ENCODE data around the gene CNN3. TPM values are rescaled to one million over a fixed set of nuclear protein-coding genes. Genes with fewer than 3 reads are reported as not detected.

CNN3 gene
- total RNA-seq, 1 experiment from 2014 or later, result 183 TPM

GRCh38 chr1:94951046-94951445 is 24.1 kb upstream of the CNN3 start (continued):
- TF ChIP-seq, protein P1, sequence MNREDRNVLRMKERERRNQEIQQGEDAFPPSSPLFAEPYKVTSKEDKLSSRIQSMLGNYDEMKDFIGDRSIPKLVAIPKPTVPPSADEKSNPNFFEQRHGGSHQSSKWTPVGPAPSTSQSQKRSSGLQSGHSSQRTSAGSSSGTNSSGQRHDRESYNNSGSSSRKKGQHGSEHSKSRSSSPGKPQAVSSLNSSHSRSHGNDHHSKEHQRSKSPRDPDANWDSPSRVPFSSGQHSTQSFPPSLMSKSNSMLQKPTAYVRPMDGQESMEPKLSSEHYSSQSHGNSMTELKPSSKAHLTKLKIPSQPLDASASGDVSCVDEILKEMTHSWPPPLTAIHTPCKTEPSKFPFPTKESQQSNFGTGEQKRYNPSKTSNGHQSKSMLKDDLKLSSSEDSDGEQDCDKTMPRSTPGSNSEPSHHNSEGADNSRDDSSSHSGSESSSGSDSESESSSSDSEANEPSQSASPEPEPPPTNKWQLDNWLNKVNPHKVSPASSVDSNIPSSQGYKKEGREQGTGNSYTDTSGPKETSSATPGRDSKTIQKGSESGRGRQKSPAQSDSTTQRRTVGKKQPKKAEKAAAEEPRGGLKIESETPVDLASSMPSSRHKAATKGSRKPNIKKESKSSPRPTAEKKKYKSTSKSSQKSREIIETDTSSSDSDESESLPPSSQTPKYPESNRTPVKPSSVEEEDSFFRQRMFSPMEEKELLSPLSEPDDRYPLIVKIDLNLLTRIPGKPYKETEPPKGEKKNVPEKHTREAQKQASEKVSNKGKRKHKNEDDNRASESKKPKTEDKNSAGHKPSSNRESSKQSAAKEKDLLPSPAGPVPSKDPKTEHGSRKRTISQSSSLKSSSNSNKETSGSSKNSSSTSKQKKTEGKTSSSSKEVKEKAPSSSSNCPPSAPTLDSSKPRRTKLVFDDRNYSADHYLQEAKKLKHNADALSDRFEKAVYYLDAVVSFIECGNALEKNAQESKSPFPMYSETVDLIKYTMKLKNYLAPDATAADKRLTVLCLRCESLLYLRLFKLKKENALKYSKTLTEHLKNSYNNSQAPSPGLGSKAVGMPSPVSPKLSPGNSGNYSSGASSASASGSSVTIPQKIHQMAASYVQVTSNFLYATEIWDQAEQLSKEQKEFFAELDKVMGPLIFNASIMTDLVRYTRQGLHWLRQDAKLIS (CRISPR knock-in tag; IDR thresholded peaks at IDR 0.05; ENCODE audit: borderline replicate concordance), result no peak
- TF ChIP-seq FOXK1 (CRISPR knock-in tag; IDR thresholded peaks at IDR 0.05) (no peak), ZNF416 (CRISPR knock-in tag; IDR thresholded peaks at IDR 0.05) (no peak)

GRCh38 chr1:94949681-94950661 is 23.1 kb upstream of the CNN3 start:
- Mint-ChIP-seq H3K27me3 (ENCODE audit: low read depth) (no peaks in the 10 kb centered on the region), H3K9me3 (peaks cover 6% of the 10 kb centered on the region), H3K4me3 (no peak overlapping the region), H3K4me1 (peaks cover 15% of the 10 kb centered on the region), H3K27ac (no peak overlapping the region), H3K36me3 (peaks cover 6% of the 10 kb centered on the region)
- no peak for ATAC-seq
- DNase-seq (ENCODE audit: low spot score), result no peak
- TF ChIP-seq, protein P2, sequence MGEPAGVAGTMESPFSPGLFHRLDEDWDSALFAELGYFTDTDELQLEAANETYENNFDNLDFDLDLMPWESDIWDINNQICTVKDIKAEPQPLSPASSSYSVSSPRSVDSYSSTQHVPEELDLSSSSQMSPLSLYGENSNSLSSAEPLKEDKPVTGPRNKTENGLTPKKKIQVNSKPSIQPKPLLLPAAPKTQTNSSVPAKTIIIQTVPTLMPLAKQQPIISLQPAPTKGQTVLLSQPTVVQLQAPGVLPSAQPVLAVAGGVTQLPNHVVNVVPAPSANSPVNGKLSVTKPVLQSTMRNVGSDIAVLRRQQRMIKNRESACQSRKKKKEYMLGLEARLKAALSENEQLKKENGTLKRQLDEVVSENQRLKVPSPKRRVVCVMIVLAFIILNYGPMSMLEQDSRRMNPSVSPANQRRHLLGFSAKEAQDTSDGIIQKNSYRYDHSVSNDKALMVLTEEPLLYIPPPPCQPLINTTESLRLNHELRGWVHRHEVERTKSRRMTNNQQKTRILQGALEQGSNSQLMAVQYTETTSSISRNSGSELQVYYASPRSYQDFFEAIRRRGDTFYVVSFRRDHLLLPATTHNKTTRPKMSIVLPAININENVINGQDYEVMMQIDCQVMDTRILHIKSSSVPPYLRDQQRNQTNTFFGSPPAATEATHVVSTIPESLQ (CRISPR knock-in tag; IDR thresholded peaks at IDR 0.05), result no peak
- TF ChIP-seq JAZF1 (CRISPR knock-in tag; IDR thresholded peaks at IDR 0.05), result no peak
- no peak for TF ChIP-seq TEAD1 (CRISPR knock-in tag; IDR thresholded peaks at IDR 0.05)
- no peak for TF ChIP-seq ETV6 (CRISPR knock-in tag; IDR thresholded peaks at IDR 0.05)
- no peak for TF ChIP-seq PRRX2 (CRISPR knock-in tag; IDR thresholded peaks at IDR 0.05)
- TF ChIP-seq NR2C2 (CRISPR knock-in tag; IDR thresholded peaks at IDR 0.05), result no peak
- TF ChIP-seq IRF2 (CRISPR knock-in tag; IDR thresholded peaks at IDR 0.05; ENCODE audit: borderline replicate concordance, low read depth), result no peak
- TF ChIP-seq TP53 (CRISPR knock-in tag; IDR thresholded peaks at IDR 0.05), result no peak
- TF ChIP-seq FOXP1 (CRISPR knock-in tag; IDR thresholded peaks at IDR 0.05; ENCODE audit: borderline replicate concordance), result no peak
- no peak for TF ChIP-seq NFATC4 (CRISPR knock-in tag; IDR thresholded peaks at IDR 0.05)
- TF ChIP-seq ZNF138 (CRISPR knock-in tag; conservative IDR thresholded peaks at IDR 0.05), result no peak
- no peak for TF ChIP-seq SOX15 (CRISPR knock-in tag; IDR thresholded peaks at IDR 0.05)
- TF ChIP-seq ZNF512 (CRISPR knock-in tag; IDR thresholded peaks at IDR 0.05; ENCODE audit: borderline replicate concordance), result no peak
- ChIA-PET POLR2A (no interaction called here), CTCF (no interaction called here)

DNA sequence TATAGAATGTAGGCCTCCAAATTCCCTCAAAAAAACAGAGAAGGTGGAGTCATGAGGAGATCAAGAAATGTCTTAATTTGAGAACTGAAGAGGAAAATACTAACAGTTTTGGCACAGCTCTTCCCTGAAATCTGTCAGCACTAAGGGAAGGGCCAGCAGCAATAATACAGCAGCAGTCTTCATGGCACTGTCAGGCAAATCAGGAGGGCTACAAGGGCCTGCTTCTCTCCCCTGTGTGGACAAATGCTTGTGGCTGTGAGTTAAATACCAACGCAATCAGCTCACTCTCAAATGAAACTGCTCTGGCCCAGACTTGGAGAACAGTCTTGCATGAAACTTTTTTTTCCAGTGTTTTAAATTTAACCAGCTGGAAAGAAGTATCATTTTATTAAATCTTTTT is 20.5 kb upstream of the CNN3 start:
- no peaks in the 10 kb centered on the region for H3K4me1 Mint-ChIP-seq
- DNase-seq (ENCODE audit: low spot score) (no peak), ATAC-seq (no peak)
- ChIA-PET CTCF (interaction anchor here (1.4 kb wide), 1 partner anchor 96 kb away, joined by 4 read pairs; no protein-coding TSS in a partner anchor), POLR2A (no interaction called here)
- peaks cover under 1% of the 10 kb centered on the region for H3K9me3 Mint-ChIP-seq
- no peak overlapping the region for H3K4me3 Mint-ChIP-seq
- no peaks in the 10 kb centered on the region for H3K27me3 Mint-ChIP-seq (ENCODE audit: low read depth)
- H3K36me3 Mint-ChIP-seq, result peaks cover 2% of the 10 kb centered on the region; the same call in 1 of the 2 replicates
- no peak overlapping the region for H3K27ac Mint-ChIP-seq
- TF ChIP-seq, protein P3, sequence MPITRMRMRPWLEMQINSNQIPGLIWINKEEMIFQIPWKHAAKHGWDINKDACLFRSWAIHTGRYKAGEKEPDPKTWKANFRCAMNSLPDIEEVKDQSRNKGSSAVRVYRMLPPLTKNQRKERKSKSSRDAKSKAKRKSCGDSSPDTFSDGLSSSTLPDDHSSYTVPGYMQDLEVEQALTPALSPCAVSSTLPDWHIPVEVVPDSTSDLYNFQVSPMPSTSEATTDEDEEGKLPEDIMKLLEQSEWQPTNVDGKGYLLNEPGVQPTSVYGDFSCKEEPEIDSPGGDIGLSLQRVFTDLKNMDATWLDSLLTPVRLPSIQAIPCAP (CRISPR knock-in tag; IDR thresholded peaks at IDR 0.05), result no peak
- no peak for TF ChIP-seq ARID4B (CRISPR knock-in tag; IDR thresholded peaks at IDR 0.05; ENCODE audit: borderline replicate concordance)
